NB4 (cell line): ENCODE measurements around the gene PEPD.

Experiments used
- DNase-seq: peaks from one replicate; pipeline ENCODE4 v3.0.0; 2010; ENCODE audit warnings: low read depth
- H3K4me3 ChIP-seq: one replicate; pipeline ENCODE4 v1.5.1; 2011; ENCODE audit warnings: mild to moderate bottlenecking, low read depth, low read length, moderate library complexity
- CTCF ChIP-seq: IDR thresholded peaks from one replicate; pipeline ENCODE4 v1.5.1; 2012; ENCODE audit warnings: low read depth, low read length
- MYC ChIP-seq: IDR thresholded peaks from 2 replicates; pipeline ENCODE4 v1.6.1; 2011; ENCODE audit warnings: low read depth, low read length
- POLR2A ChIP-seq: IDR thresholded peaks from 2 replicates; pipeline ENCODE4 v1.6.1; 2011; ENCODE audit warnings: mild to moderate bottlenecking; ENCODE audit not compliant: insufficient read length; ENCODE audit errors: extremely low read depth
- TF ChIP-seq, protein P1 (sequence below): IDR thresholded peaks from 2 replicates; pipeline ENCODE4 v1.6.1; 2011; ENCODE audit warnings: low read depth, low read length

PEPD gene

DNA sequence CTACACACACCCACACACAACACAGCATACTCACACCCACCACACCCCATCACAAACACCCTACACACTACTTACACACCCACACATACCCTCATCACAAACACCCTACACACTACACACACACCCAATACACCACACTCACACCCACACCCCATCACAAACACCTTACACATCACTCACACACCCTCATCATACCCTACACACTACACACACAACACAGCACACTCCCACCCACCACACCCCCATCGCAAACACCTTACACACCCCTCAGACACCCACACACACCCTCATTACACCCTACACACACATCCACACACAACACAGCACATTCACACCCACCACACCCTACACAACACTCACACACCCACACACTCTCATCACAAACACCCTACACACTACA is 15.8 kb downstream of the PEPD start:
- no peak overlapping the region for H3K4me3 ChIP-seq
- TF ChIP-seq, protein P1, sequence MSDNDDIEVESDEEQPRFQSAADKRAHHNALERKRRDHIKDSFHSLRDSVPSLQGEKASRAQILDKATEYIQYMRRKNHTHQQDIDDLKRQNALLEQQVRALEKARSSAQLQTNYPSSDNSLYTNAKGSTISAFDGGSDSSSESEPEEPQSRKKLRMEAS = no peak
- TF ChIP-seq CTCF = no peak
- TF ChIP-seq POLR2A = no peak
- TF ChIP-seq MYC = no peak
- no peak for DNase-seq

DNA sequence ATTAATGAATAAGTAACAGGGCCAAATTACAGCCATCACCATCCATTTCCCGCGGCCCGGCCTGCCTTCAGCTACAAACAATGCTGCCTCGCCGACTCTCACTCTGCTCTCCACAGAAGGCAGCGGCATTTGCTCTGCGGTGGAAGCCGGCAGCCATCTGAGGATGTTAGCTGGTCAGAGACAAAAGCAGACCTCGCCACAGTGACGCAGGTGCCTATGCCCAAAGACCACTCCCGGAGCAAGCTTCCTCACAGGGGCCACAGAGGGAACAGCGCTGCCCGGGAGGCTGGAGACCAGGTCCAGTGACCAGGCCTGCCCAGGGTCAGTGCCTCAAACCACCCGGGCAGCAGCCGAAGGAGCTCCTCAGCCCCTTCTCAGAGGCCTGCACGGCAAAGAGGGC is 16.4 kb downstream of the PEPD start:
- H3K4me3 ChIP-seq = no peak overlapping the region
- TF ChIP-seq CTCF (no peak), MYC (no peak), POLR2A (no peak)
- TF ChIP-seq, protein P1 = no peak

GRCh38 chr19:33504058-33504444 is 17.5 kb downstream of the PEPD start:
- no peak for DNase-seq
- no peak overlapping the region for H3K4me3 ChIP-seq
- TF ChIP-seq MYC (no peak), POLR2A (no peak), CTCF (no peak)
- TF ChIP-seq, protein P1 = no peak

More for the DNA sequence above, 16.4 kb downstream of the PEPD start:
- no peak for DNase-seq

DNA sequence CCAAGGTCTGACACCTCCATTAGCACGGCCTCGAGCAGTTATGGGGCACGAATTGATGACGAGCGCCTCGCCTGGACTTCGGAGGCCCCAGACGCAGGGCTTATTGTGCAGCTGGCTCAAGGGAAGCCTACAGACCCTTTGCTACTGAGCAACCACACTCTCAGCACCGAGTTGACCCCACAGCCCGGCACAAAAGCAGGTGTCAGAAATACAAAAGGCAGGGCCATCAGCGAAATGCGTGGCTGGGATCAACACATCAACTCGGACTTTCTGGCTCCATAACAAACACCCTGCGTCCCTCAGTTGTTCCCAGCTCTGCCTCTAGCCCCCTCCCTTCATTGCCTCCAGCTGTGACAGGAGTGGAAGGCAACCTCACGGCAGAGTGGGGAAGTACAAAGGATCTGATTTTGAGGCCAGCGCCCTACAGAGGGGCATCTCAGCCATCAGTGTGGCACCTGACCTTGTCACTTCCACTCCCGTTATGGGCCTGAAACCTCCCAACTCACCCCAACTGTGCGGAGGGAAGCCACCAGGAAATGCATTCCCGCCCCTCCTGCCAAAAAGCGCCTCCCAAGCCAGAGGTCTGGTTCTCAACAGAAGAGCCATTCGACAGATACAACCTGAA is 18.0 kb downstream of the PEPD start:
- DNase-seq = no peak
- H3K4me3 ChIP-seq = no peak overlapping the region

DNA sequence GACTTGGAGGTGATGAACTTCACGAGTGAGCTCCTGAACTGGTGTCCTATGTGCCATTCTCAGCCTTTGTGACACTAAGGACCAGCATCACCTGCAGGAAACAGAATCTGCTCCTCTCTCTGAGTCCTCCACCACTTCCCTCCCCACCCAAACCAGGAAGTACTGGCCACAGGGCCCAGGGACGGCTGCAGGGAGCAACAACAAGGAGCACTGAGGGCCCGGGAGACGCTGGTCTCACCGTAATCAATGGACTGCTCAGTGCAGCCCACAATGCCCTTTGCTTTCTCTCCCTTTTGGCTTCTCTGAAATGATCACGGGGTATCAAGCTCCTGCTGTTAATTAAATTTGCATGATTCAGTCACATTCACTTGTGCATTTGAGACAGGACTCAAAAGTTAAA is 18.6 kb downstream of the PEPD start:
- H3K4me3 ChIP-seq = no peak overlapping the region
- DNase-seq = no peak
- TF ChIP-seq MYC = no peak
- no peak for TF ChIP-seq POLR2A
- TF ChIP-seq, protein P1 = no peak
- no peak for TF ChIP-seq CTCF

More for the DNA sequence above, 18.0 kb downstream of the PEPD start:
- TF ChIP-seq, protein P1 = no peak
- TF ChIP-seq MYC (no peak), POLR2A (no peak), CTCF (no peak)
